SK-N-SH treated with all-trans-retinoic acid at 6 μM for 48 hours (cell line): ENCODE data around the gene TEAD1.
A peak's percentile ranks its signal among the peaks of the same experiment; 100 is the strongest.

Experiments used
- ATAC-seq: fragments of 200-7000 bp; cut with Tn5 transposase; 3 replicates; pipeline ENCODE4 v1.9.1; 2020; ENCODE audit warnings: mild to moderate bottlenecking, moderate library complexity
- ARNTL ChIP-seq: fragments of 450-650 bp; formaldehyde crosslinking; IDR thresholded peaks from 2 replicates; pipeline ENCODE4 v1.5.0; 2020; ENCODE audit warnings: low read depth, mild to moderate bottlenecking, moderate library complexity, borderline replicate concordance
- BACH2 ChIP-seq: fragments of 250-450 bp; sonication (Bioruptor Pico); IDR thresholded peaks from 2 replicates; pipeline ENCODE4 v1.9.0; 2021; ENCODE audit warnings: mild to moderate bottlenecking, borderline replicate concordance
- CSDC2 ChIP-seq: fragments of 250-450 bp; sonication (Bioruptor Pico); IDR thresholded peaks from 2 replicates; pipeline ENCODE4 v1.5.0; 2020; ENCODE audit warnings: mild to moderate bottlenecking, moderate library complexity
- OSR1 ChIP-seq: fragments of 250-450 bp; sonication (Bioruptor Pico); IDR thresholded peaks from 2 replicates; pipeline ENCODE4 v1.8.0; 2022; ENCODE audit warnings: moderate library complexity, mild to moderate bottlenecking, inconsistent platforms
- PPARA ChIP-seq: fragments of 250-450 bp; sonication (Bioruptor Pico); IDR thresholded peaks from 2 replicates; pipeline ENCODE4 v1.5.0; 2020; ENCODE audit warnings: mild to moderate bottlenecking, borderline replicate concordance
- RARB ChIP-seq: fragments of 250-450 bp; sonication (Bioruptor Pico); IDR thresholded peaks from 2 replicates; pipeline ENCODE4 v1.8.0; 2021; ENCODE audit warnings: mild to moderate bottlenecking, moderate library complexity
- SNAI2 ChIP-seq: fragments of 250-450 bp; sonication (Bioruptor Pico); IDR thresholded peaks from 2 replicates; pipeline ENCODE4 v1.5.0; 2020; ENCODE audit warnings: mild to moderate bottlenecking, moderate library complexity
- TOX ChIP-seq: fragments of 250-450 bp; sonication (Bioruptor Pico); IDR thresholded peaks from 2 replicates; pipeline ENCODE4 v1.8.0; 2021; ENCODE audit warnings: mild to moderate bottlenecking, moderate library complexity, borderline replicate concordance
- ZC3H10 ChIP-seq: fragments of 250-450 bp; sonication (Bioruptor Pico); IDR thresholded peaks from 2 replicates; pipeline ENCODE4 v1.5.1; 2021; ENCODE audit warnings: mild to moderate bottlenecking, moderate library complexity
- ZFP3 ChIP-seq: fragments of 250-450 bp; sonication (Bioruptor Pico); IDR thresholded peaks from 2 replicates; pipeline ENCODE4 v1.5.0; 2020; ENCODE audit warnings: mild to moderate bottlenecking, moderate library complexity
- ZFP30 ChIP-seq: fragments of 450-650 bp; formaldehyde crosslinking; IDR thresholded peaks from 2 replicates; pipeline ENCODE4 v1.5.0; 2022; ENCODE audit warnings: mild to moderate bottlenecking, moderate library complexity
- ZNF565 ChIP-seq: fragments of 450-650 bp; formaldehyde crosslinking; conservative IDR thresholded peaks from 2 replicates; pipeline ENCODE4 v1.5.0; 2020; ENCODE audit warnings: low read depth, mild to moderate bottlenecking, moderate library complexity
- TF ChIP-seq, protein P1 (sequence below): fragments of 250-450 bp; sonication (Bioruptor Pico); IDR thresholded peaks from 2 replicates; pipeline ENCODE4 v1.8.0; 2020; ENCODE audit warnings: mild to moderate bottlenecking, moderate library complexity, borderline replicate concordance
- TF ChIP-seq, protein P2 (sequence below): fragments of 250-450 bp; sonication (Bioruptor Pico); IDR thresholded peaks from 2 replicates; pipeline ENCODE4 v1.8.0; 2021; ENCODE audit warnings: low read depth, mild to moderate bottlenecking, moderate library complexity, borderline replicate concordance
- TF ChIP-seq, protein P3 (sequence below): fragments of 250-450 bp; sonication (Bioruptor Pico); IDR thresholded peaks from 2 replicates; pipeline ENCODE4 v1.5.0; 2020; ENCODE audit warnings: mild to moderate bottlenecking, moderate library complexity
- TF ChIP-seq, protein P4 (sequence below): fragments of 250-450 bp; sonication (Bioruptor Pico); IDR thresholded peaks from 2 replicates; pipeline ENCODE4 v1.5.1; 2021; ENCODE audit warnings: mild to moderate bottlenecking, moderate library complexity

TEAD1 gene

DNA sequence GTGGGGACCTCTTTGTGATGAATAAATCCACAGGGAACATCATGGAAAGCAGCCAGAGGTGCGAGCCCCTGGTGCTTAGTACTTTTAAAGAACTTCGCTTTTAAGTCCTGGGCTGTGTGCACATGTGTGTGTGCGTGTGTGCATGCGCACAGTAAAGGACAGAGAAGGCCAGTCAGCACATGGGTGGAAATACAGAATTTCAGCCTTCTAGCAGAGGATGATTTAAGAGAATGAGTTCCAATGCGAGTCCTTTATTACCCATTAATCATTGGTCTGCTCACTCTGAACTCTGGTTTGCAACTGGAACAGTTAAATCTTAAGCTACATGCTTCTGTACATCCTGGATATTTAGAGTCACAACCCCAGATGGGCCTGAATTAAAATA, 18.9 kb downstream of the TEAD1 start (continued):
- TF ChIP-seq, protein P1, sequence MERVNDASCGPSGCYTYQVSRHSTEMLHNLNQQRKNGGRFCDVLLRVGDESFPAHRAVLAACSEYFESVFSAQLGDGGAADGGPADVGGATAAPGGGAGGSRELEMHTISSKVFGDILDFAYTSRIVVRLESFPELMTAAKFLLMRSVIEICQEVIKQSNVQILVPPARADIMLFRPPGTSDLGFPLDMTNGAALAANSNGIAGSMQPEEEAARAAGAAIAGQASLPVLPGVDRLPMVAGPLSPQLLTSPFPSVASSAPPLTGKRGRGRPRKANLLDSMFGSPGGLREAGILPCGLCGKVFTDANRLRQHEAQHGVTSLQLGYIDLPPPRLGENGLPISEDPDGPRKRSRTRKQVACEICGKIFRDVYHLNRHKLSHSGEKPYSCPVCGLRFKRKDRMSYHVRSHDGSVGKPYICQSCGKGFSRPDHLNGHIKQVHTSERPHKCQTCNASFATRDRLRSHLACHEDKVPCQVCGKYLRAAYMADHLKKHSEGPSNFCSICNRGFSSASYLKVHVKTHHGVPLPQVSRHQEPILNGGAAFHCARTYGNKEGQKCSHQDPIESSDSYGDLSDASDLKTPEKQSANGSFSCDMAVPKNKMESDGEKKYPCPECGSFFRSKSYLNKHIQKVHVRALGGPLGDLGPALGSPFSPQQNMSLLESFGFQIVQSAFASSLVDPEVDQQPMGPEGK (CRISPR knock-in tag) = no peak

DNA sequence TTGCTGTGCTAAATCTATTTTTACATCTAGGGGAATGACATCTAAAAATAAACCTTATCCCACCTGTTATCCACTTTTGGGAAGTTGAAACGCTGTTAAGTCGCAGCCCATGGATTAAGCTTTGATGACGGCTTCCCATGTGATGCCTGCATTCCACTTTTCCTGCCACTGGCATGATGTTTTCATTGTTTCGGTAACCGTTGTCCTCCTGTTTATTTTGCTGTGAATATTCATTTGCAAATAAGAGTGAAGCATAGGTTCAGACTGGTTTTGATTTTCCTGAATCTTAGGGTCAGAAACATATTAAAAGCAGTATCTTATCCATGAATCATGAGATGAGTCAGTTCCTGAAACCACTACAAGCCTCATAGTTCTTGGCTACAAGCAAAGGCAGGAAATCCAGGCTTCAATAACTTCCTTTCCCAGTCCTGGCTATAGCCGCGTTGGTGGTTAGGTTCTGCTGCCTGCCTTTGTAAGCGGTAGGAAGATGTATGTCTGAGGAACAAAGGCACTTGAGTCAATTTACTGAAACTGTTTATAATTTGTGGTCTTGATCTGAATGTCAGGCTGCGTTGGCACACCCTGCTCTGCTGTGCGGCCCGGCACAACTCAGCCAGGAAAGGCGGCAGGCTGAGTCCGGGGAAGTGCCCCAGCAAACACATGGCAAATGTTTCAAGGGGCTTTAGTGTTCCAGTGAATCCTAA, 19.4 kb downstream of the TEAD1 start:
- TF ChIP-seq PPARA = no peak
- peak; percentile 79 for TF ChIP-seq ZC3H10 (CRISPR knock-in tag)
- no peak for TF ChIP-seq SNAI2 (CRISPR knock-in tag)
- no peak for TF ChIP-seq OSR1 (CRISPR knock-in tag)
- no peak for TF ChIP-seq ZNF565 (CRISPR knock-in tag)
- TF ChIP-seq, protein P1 (CRISPR knock-in tag) = peak; percentile 69; the same call in 1 of the 2 replicates
- TF ChIP-seq ZFP3 (CRISPR knock-in tag) = 0 out of 2 replicates have a peak, but pooled peaks have one; percentile 67
- no peak for TF ChIP-seq ARNTL (CRISPR knock-in tag)
- TF ChIP-seq, protein P2, sequence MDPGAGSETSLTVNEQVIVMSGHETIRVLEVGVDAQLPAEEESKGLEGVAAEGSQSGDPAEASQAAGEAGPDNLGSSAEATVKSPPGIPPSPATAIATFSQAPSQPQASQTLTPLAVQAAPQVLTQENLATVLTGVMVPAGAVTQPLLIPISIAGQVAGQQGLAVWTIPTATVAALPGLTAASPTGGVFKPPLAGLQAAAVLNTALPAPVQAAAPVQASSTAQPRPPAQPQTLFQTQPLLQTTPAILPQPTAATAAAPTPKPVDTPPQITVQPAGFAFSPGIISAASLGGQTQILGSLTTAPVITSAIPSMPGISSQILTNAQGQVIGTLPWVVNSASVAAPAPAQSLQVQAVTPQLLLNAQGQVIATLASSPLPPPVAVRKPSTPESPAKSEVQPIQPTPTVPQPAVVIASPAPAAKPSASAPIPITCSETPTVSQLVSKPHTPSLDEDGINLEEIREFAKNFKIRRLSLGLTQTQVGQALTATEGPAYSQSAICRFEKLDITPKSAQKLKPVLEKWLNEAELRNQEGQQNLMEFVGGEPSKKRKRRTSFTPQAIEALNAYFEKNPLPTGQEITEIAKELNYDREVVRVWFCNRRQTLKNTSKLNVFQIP (CRISPR knock-in tag) = 0 out of 2 replicates have a peak, but pooled peaks have one; percentile 8
- TF ChIP-seq RARB (CRISPR knock-in tag) = no peak; the same call in 1 of the 2 replicates
- TF ChIP-seq BACH2 (CRISPR knock-in tag) = no peak
- peak; percentile 45; the same call in 1 of the 2 replicates for TF ChIP-seq TOX (CRISPR knock-in tag)
- no peak for TF ChIP-seq ZFP30
- TF ChIP-seq, protein P3, sequence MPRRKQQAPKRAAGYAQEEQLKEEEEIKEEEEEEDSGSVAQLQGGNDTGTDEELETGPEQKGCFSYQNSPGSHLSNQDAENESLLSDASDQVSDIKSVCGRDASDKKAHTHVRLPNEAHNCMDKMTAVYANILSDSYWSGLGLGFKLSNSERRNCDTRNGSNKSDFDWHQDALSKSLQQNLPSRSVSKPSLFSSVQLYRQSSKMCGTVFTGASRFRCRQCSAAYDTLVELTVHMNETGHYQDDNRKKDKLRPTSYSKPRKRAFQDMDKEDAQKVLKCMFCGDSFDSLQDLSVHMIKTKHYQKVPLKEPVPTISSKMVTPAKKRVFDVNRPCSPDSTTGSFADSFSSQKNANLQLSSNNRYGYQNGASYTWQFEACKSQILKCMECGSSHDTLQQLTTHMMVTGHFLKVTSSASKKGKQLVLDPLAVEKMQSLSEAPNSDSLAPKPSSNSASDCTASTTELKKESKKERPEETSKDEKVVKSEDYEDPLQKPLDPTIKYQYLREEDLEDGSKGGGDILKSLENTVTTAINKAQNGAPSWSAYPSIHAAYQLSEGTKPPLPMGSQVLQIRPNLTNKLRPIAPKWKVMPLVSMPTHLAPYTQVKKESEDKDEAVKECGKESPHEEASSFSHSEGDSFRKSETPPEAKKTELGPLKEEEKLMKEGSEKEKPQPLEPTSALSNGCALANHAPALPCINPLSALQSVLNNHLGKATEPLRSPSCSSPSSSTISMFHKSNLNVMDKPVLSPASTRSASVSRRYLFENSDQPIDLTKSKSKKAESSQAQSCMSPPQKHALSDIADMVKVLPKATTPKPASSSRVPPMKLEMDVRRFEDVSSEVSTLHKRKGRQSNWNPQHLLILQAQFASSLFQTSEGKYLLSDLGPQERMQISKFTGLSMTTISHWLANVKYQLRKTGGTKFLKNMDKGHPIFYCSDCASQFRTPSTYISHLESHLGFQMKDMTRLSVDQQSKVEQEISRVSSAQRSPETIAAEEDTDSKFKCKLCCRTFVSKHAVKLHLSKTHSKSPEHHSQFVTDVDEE (CRISPR knock-in tag) = no peak
- 0 out of 2 replicates have a peak, but pooled peaks have one; percentile 71 for TF ChIP-seq CSDC2
- TF ChIP-seq, protein P4, sequence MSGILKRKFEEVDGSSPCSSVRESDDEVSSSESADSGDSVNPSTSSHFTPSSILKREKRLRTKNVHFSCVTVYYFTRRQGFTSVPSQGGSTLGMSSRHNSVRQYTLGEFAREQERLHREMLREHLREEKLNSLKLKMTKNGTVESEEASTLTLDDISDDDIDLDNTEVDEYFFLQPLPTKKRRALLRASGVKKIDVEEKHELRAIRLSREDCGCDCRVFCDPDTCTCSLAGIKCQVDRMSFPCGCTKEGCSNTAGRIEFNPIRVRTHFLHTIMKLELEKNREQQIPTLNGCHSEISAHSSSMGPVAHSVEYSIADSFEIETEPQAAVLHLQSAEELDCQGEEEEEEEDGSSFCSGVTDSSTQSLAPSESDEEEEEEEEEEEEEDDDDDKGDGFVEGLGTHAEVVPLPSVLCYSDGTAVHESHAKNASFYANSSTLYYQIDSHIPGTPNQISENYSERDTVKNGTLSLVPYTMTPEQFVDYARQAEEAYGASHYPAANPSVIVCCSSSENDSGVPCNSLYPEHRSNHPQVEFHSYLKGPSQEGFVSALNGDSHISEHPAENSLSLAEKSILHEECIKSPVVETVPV (CRISPR knock-in tag) = peak; percentile 33; the same call in 1 of the 2 replicates
- peak; percentile 83 for ATAC-seq

DNA sequence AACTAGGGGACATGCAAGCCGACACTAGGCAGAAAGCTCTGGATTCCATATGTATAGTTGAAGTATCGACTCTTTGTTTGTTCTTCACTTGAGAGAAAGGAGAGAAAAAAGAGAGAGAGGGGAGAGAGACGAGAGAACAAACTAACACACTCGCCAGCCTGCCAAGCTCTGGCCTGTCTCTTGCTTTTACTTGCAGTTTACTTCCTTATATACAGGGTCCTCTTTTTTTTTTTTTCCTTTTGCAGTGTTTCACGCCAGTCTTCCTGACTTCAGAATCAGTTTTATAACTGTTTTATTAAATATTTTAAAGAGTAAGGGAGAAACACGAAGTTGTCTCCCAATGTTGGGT, 19.9 kb downstream of the TEAD1 start:
- ATAC-seq = peak; percentile 16
- TF ChIP-seq, protein P4 (CRISPR knock-in tag) = no peak
- TF ChIP-seq, protein P3 (CRISPR knock-in tag) = no peak
- TF ChIP-seq SNAI2 (CRISPR knock-in tag) = no peak
